ENCODE results near the gene NRXN3. TPM values are rescaled to one million over a fixed set of nuclear protein-coding genes. Genes with fewer than 3 reads are reported as not detected.

NRXN3 gene
- total RNA-seq, 1 donor: 2.5 TPM

DNA sequence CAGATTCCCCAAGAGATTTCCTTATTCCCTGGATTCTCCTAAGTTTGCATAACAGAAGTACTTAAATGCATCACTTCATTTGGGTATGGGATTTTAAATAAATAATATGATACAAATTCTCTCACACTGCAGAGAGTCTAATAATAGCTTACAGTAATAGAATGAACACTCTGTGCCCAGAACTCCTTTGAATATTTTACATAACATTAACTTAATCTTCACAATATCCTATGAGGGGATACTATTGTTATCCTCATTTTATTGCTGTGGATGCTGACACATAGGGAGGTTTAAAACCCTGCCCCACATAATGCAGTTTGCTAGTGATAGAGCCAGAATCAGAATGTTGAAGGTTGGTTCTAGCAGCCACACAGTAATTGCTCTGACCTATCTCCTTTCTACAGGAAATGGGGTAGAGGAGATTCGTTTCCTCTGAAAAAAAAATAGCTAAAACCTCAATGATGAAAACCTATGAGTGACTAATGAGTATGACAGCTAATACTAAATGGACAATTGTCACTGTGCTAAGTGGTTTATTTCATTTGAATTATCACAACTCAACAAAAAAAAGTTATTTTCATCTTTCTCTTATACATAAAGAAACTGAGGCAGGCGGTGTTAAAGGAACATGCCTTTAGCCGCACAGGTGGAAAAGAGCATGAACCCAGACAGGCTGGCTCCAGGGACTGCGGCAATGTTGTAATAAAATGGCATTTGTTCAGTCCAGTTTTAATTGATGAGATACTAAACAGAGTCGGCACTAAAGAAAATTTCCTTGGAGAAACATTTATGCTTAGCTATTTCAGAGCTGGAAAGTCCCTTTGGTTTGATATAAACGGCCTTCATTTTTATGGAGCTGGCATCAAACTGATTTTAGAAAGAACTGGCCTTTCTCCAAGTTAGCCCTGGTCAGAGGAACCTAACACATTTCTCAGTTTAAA lies 880.9 kb downstream of the NRXN3 start:
- Histone ChIP-seq H3K79me2 (ENCODE audit: insufficient read depth, low read length) (no peaks in the 10 kb centered on the region), H3K36me3 (ENCODE audit: insufficient read depth, low read length) (no peaks in the 10 kb centered on the region), H4K20me1 (ENCODE audit: insufficient read depth, low read length) (no peaks in the 10 kb centered on the region), H3K27ac (ENCODE audit: low read depth, low read length) (no peak overlapping the region), H3K9me3 (ENCODE audit: low read depth, low read length) (no peaks in the 10 kb centered on the region), H3K4me3 (ENCODE audit: insufficient read depth, low read length) (no peak overlapping the region), H3K4me2 (ENCODE audit: insufficient read depth, low read length) (peak overlapping the region; percentile 11), H3K4me1 (ENCODE audit: insufficient read depth, low read length) (no peaks in the 10 kb centered on the region), H3K27me3 (ENCODE audit: insufficient read depth, low read length) (no peaks in the 10 kb centered on the region), H2AFZ (ENCODE audit: low read length) (no peak overlapping the region)
- no peak for TF ChIP-seq CTCF (IDR thresholded peaks at IDR 0.05; ENCODE audit: extremely low read depth, low read depth, low read length)
- DNase-seq (ENCODE audit: insufficient read length, low spot score, missing footprints): no peak

GRCh38 chr14:79051742-79052141 lies 881.6 kb downstream of the NRXN3 start:
- peak; percentile 52 for DNase-seq (ENCODE audit: insufficient read length, low spot score, missing footprints)
- Histone ChIP-seq H3K79me2 (ENCODE audit: insufficient read depth, low read length) (no peaks in the 10 kb centered on the region), H3K4me2 (ENCODE audit: insufficient read depth, low read length) (peak overlapping the region; percentile 11), H4K20me1 (ENCODE audit: insufficient read depth, low read length) (no peaks in the 10 kb centered on the region), H3K27me3 (ENCODE audit: insufficient read depth, low read length) (no peaks in the 10 kb centered on the region), H3K4me1 (ENCODE audit: insufficient read depth, low read length) (no peaks in the 10 kb centered on the region), H2AFZ (ENCODE audit: low read length) (no peak overlapping the region), H3K4me3 (ENCODE audit: insufficient read depth, low read length) (no peak overlapping the region), H3K9me3 (ENCODE audit: low read depth, low read length) (no peaks in the 10 kb centered on the region), H3K36me3 (ENCODE audit: insufficient read depth, low read length) (no peaks in the 10 kb centered on the region), H3K27ac (ENCODE audit: low read depth, low read length) (no peak overlapping the region)
- no peak for TF ChIP-seq CTCF (IDR thresholded peaks at IDR 0.05; ENCODE audit: extremely low read depth, low read depth, low read length)

DNA sequence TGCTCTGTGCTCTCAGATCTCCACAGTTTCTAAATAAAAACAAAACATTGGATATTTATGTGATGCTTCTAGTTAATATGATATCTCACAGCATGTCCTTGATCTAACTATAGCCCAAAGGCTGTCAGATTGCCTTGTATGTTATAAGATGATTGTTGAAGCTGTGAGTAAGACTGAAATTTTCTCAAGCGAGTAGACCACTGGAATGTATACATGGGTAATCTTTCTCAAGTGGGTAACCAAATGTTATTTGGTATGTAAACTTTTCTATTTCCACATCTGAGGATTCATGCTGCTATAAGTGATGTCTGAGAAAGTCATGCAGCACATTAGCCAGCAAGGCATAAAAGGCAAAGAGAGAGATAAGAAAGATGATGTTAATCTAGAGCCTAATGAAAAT lies 886.7 kb downstream of the NRXN3 start:
- H3K27ac ChIP-seq (ENCODE audit: low read depth, low read length): no peak overlapping the region
- no peak overlapping the region for H2AFZ ChIP-seq (ENCODE audit: low read length)
- H3K4me3 ChIP-seq (ENCODE audit: insufficient read depth, low read length): no peak overlapping the region
- no peak for DNase-seq (ENCODE audit: insufficient read length, low spot score, missing footprints)
- H3K9me3 ChIP-seq (ENCODE audit: low read depth, low read length): no peaks in the 10 kb centered on the region
- no peaks in the 10 kb centered on the region for H3K36me3 ChIP-seq (ENCODE audit: insufficient read depth, low read length)
- no peak for TF ChIP-seq CTCF (IDR thresholded peaks at IDR 0.05; ENCODE audit: extremely low read depth, low read depth, low read length)
- H3K27me3 ChIP-seq (ENCODE audit: insufficient read depth, low read length): no peaks in the 10 kb centered on the region
- H4K20me1 ChIP-seq (ENCODE audit: insufficient read depth, low read length): no peaks in the 10 kb centered on the region
- no peaks in the 10 kb centered on the region for H3K79me2 ChIP-seq (ENCODE audit: insufficient read depth, low read length)
- no peak overlapping the region for H3K4me2 ChIP-seq (ENCODE audit: insufficient read depth, low read length)
- H3K4me1 ChIP-seq (ENCODE audit: insufficient read depth, low read length): no peaks in the 10 kb centered on the region

DNA sequence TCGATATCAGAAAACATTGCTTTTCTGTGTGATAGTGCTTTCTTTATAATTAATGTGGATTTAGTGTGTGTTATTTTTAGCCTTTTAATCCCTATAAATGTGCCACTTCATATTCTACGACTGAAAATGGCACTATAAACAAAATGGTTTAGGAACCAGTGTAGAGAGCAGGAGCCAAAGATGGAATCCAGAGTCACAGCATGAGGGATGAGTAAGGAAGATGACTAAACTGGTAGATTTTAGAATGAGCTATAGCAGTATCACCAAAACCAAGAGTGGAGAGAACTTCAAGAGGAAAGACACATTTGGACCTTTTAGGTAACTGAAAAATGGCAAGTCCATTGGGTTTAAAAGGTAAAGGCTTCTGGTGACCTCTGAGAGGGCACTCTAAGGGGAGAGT lies 887.2 kb downstream of the NRXN3 start:
- H3K36me3 ChIP-seq (ENCODE audit: insufficient read depth, low read length): no peaks in the 10 kb centered on the region
- no peaks in the 10 kb centered on the region for H3K9me3 ChIP-seq (ENCODE audit: low read depth, low read length)
- H3K27me3 ChIP-seq (ENCODE audit: insufficient read depth, low read length): no peaks in the 10 kb centered on the region
- H3K4me2 ChIP-seq (ENCODE audit: insufficient read depth, low read length): no peak overlapping the region
- H3K4me3 ChIP-seq (ENCODE audit: insufficient read depth, low read length): no peak overlapping the region
- H2AFZ ChIP-seq (ENCODE audit: low read length): no peak overlapping the region
- no peak for TF ChIP-seq CTCF (IDR thresholded peaks at IDR 0.05; ENCODE audit: extremely low read depth, low read depth, low read length)
- H3K4me1 ChIP-seq (ENCODE audit: insufficient read depth, low read length): no peaks in the 10 kb centered on the region
- H3K79me2 ChIP-seq (ENCODE audit: insufficient read depth, low read length): no peaks in the 10 kb centered on the region
- H3K27ac ChIP-seq (ENCODE audit: low read depth, low read length): no peak overlapping the region
- H4K20me1 ChIP-seq (ENCODE audit: insufficient read depth, low read length): no peaks in the 10 kb centered on the region
- DNase-seq (ENCODE audit: insufficient read length, low spot score, missing footprints): no peak

All from osteoblast (primary cell).